Measurements from ENCODE around the gene NFIL3.

Gene NFIL3

GRCh38 chr9:91421971-91422757 is 1.5 kb downstream of the NFIL3 start:
- H3K27ac ChIP-seq, result peak overlapping the region; percentile 91
- TF ChIP-seq CTCF (conservative IDR thresholded peaks at IDR 0.05), result no peak

DNA sequence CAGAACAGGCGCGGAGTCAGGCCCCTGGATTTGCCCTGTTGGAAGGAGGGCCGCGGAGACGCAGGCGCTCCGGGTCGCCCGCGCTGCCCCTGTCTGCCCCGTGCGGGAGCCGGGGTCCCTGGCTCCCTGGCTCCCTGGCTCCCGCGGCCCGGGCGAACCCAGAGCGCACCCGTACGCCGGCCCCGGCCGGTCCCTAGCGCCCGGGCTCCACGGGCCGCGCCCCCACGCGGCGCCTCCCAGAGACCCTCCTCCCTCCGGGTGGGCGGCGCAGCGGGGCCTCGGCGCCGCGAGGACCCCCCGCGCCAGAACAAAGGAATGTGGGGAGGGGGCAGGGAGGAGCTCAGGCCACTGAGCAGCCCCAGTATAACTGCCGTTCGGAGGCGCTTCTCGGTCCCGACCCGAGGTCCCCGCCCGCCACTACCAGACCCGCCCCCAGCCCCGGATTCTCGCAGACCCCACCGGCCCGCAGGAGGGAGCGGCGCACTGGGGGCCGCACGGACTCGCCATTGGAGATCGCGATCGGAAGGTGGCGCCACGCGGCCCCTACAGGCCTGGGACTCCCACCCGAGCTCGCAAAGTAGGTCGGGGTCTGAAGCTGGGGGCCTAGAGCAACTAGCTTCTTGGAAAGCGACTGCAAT is 2.4 kb downstream of the NFIL3 start:
- peak overlapping the region; percentile 91 for H3K27ac ChIP-seq

DNA sequence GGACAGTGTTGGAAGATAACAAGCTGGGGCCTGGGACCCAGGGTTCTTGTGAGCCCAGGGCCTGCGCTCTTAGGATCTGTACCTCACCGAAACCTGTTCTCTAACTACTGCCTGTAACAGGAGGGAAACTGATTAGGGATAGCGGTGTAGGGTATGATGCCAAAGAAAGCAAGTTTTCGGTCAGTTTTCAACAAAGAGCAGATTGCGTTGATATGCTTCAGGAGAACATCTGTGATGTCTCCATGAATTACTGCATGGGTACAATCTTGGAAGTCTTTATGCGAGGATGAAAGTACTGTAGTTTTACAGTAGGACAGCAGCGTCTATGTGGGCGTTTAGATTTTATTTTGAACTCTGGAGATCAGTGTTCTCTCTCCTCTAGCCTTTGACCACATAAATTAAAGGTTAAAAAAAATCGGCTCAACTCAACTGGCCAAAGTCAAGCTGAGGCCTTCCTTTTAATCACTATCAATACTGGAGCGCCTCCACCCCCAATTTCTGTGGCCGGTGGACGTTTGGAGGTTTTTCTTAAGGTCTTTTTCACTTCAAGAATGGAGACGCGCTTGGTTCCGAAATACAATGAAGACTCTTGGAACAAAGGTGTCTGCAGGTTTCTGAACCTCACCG is 3.0 kb downstream of the NFIL3 start:
- no peak overlapping the region for H3K27ac ChIP-seq
- no peak for TF ChIP-seq CTCF (conservative IDR thresholded peaks at IDR 0.05)

More for the DNA sequence above, 2.4 kb downstream of the NFIL3 start:
- TF ChIP-seq CTCF (conservative IDR thresholded peaks at IDR 0.05), result no peak

DNA sequence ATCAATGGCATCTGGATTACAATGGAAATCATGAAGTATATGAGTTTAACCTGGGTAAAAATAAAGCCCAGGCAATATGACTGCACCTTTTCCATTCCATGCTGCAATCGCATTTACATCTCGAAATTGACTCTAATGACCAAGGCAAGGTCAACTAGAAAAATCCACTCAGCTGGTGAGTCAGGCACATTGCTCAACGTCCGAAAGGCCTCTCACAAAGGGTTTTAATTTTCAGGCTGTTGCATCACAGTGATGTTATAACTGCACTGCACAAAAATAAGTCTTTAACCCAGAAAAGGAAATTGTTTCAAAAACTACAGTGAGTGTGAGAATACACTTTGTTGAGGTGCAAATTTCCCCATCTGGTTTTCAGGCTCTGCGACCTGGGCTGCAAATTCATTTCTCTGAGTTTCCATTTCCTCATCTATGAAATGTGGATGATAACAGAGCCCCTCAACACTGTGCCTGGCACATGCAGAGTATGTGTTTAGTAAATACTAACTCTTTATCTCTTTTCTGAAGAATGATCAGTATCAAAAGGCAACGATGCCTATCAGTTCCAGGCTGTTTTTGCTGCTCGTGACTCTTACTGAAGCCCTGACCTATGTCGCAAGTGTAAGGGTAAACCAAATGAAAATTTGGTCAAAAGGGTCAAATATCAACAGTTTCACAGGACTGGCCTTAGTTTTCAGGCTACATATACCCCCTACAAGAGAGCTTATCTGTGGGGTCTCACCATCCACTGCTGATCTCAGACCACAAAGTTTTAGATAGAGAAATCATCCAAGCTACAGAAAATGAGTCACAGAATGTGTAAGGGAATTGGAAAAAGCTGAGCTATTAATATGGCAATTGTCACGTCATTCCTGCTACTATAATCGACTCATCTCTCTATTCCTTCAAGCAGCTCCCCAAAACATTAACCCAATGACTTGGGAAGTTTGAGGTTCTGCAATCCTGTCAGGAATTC is 4.1 kb downstream of the NFIL3 start:
- peak overlapping the region; percentile 72; the same call in 1 of the 2 replicates for H3K27ac ChIP-seq
- TF ChIP-seq CTCF (conservative IDR thresholded peaks at IDR 0.05), result no peak

DNA sequence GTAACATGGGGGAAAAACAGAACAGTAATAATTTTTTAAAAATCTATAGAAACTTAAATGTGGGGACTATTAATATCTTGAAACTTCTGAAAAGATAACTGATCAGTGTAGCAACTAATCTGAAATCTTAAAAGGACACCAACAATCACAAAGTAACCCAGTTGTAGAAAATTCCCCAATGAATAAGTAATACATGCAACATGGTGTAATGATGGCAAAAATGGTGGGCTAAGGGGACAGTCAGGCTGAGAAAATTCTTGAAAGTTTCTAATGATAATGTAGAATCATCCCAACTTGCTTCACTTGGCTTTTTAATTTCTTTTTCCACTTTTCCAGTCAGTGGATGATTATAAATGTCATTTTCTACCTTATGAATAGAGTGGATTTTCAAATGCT is 5.4 kb downstream of the NFIL3 start:
- H3K27ac ChIP-seq, result peak overlapping the region; percentile 72
- no peak for TF ChIP-seq CTCF (conservative IDR thresholded peaks at IDR 0.05)

- TF ChIP-seq CTCF (conservative IDR thresholded peaks at IDR 0.05), result no peak
- H3K27ac ChIP-seq, result peak overlapping the region; percentile 72
These were observed 5.9 kb downstream of the NFIL3 start for GRCh38 chr9:91417602-91418214.
